Activated B cell treated with CpG ODN at 0.5 μM for 24 hours (primary cell): Measurements from ENCODE around the gene TSKU. TPM values are rescaled to one million over a fixed set of nuclear protein-coding genes. Genes with fewer than 3 reads are reported as not detected.

Source experiments
- ATAC-seq: fragments of 200-7000 bp; cut with Tn5 transposase; one replicate; pipeline ENCODE4 v1.10.0; 2021; ENCODE audit warnings: low read depth, mild to moderate bottlenecking, moderate library complexity
- CTCF ChIA-PET: fragments of 350-600 bp; sonication (Branson Sonifier 250); formaldehyde crosslinking; loops from one replicate; lab custom pipeline; 2021; ENCODE audit warnings: antibody characterized with exemption; lab: Charles Lee
- POLR2A ChIA-PET: fragments of 350-600 bp; sonication (Branson Sonifier 250); formaldehyde crosslinking; loops from one replicate; lab custom pipeline; 2021; ENCODE audit warnings: antibody characterized with exemption; lab: Charles Lee
- DNase-seq: peaks from one replicate; pipeline ENCODE4 v3.0.0; 2022
- H3K27ac Mint-ChIP-seq: one replicate; pipeline ENCODE4 v1.8.0; 2020; ENCODE audit warnings: mixed read lengths
- H3K27me3 Mint-ChIP-seq: one replicate; pipeline ENCODE4 v1.8.0; 2021; ENCODE audit warnings: mixed read lengths
- H3K36me3 Mint-ChIP-seq: one replicate; pipeline ENCODE4 v1.8.0; 2021; ENCODE audit warnings: low read depth, mixed read lengths
- H3K4me1 Mint-ChIP-seq: one replicate; pipeline ENCODE4 v1.8.0; 2021; ENCODE audit warnings: mixed read lengths
- H3K4me3 Mint-ChIP-seq: one replicate; pipeline ENCODE4 v1.8.0; 2020; ENCODE audit warnings: mild to moderate bottlenecking, mixed read lengths
- H3K9me3 Mint-ChIP-seq: one replicate; pipeline ENCODE4 v1.8.0; 2020; ENCODE audit warnings: mixed read lengths
- CTCF ChIP-seq: fragments of 200-600 bp; IDR thresholded peaks from one replicate; pipeline ENCODE4 v1.8.0; 2022; ENCODE audit warnings: antibody characterized with exemption, mild to moderate bottlenecking
- intact Hi-C: fragments of 100-400 bp; cut with micrococcal nuclease; formaldehyde crosslinking; loops from one replicate; pipeline ENCODE4 v1.15.1; 2024
- total RNA-seq: library from RNA; stranded (reverse); gene quantifications from 2 replicates; pipeline ENCODE4 v1.2.3, GENCODE V29; 2022

The TSKU gene
- total RNA-seq, 1 donor from 2014 or later = not detected

DNA sequence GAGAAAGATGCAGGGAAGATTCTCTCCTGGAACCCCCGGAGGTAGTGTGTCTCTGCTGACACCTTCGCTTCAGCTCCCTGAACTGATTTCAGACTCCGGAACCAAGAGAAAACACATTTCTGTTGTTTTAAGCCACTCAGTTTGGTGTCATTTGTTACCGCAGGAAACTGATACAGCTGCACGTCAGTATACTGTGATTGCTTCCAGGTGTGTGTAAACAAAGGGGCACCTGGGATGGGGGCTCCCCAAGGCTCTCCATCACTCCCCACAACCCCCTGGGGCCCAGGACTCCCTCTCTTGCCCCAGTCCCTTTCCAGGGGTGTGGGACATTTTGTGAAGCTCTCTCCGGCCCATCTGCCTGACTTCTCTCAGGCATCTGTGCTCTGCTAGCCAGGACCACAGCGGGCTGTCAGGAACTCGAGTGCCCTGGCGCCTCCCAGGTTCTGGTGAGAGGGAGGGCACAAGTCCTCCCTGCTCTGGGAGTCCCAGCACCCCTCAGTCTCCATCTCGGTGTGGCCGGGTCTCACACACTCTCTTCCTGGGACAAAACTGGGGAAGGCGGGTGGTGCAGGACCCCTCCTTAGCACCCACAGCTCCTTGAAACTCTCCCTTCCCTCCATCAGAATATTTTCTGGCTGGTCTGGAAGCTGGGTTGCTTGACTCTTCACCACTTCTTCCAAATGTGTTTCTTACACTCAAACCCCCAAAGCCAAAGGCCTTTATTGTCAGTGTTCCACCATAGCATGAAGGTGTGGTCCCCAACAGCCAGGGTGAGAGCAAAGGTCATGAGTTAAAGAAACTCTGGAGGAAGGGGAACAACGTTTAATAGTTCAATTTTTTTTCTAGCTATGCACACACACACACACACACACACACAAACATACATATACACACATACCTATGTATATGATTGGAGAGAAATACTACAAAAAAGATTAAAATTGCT, 35.0 kb upstream of the TSKU start:
- no peak overlapping the region for H3K27ac Mint-ChIP-seq
- no peak for TF ChIP-seq CTCF
- ChIA-PET CTCF (no interaction called here), POLR2A (no interaction called here)
- no peak for ATAC-seq
- no peak for DNase-seq
- no peaks in the 10 kb centered on the region for H3K9me3 Mint-ChIP-seq
- intact Hi-C loops = no loop called here
- H3K4me3 Mint-ChIP-seq = no peak overlapping the region
- peaks cover 8% of the 10 kb centered on the region for H3K27me3 Mint-ChIP-seq
- H3K36me3 Mint-ChIP-seq = no peaks in the 10 kb centered on the region
- H3K4me1 Mint-ChIP-seq = no peaks in the 10 kb centered on the region

- no peak for ATAC-seq
- ChIA-PET POLR2A (no interaction called here), CTCF (no interaction called here)
- Mint-ChIP-seq H3K27me3 (peaks cover 8% of the 10 kb centered on the region), H3K36me3 (no peaks in the 10 kb centered on the region), H3K4me3 (no peak overlapping the region), H3K9me3 (no peaks in the 10 kb centered on the region), H3K27ac (no peak overlapping the region), H3K4me1 (no peaks in the 10 kb centered on the region)
- no peak for TF ChIP-seq CTCF
- intact Hi-C loops = no loop called here
- DNase-seq = no peak
These were observed 34.2 kb upstream of the TSKU start for GRCh38 chr11:76748948-76749347.

GRCh38 chr11:76750067-76750466, 33.1 kb upstream of the TSKU start:
- Mint-ChIP-seq H3K27ac (no peak overlapping the region), H3K27me3 (peaks cover 8% of the 10 kb centered on the region), H3K36me3 (no peaks in the 10 kb centered on the region), H3K4me3 (no peak overlapping the region), H3K9me3 (no peaks in the 10 kb centered on the region), H3K4me1 (no peaks in the 10 kb centered on the region)
- TF ChIP-seq CTCF = no peak
- DNase-seq = no peak
- intact Hi-C loops = no loop called here
- CTCF ChIA-PET = no interaction called here
- no peak for ATAC-seq
- POLR2A ChIA-PET = no interaction called here

DNA sequence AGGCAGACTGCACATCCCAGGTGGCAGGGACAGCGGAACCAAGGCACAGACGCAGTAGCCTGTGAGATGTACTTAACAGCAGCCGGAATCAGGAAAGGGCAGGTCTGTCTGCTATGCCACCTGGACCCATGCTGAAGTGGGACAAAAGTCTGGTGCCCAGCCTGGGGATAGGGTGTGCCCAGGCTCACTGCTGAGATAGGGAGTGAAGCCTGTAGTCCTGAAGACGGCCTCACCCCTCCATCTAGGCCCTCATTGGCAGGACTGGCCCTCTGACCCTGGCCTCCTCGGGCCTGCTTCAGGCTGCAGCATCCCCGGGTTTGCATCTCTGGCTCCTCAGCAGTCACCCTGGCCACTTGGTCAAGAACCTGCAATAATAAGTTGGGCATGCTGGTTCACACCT, 32.4 kb upstream of the TSKU start:
- intact Hi-C loops = no loop called here
- POLR2A ChIA-PET = no interaction called here
- DNase-seq = no peak
- H3K9me3 Mint-ChIP-seq = no peaks in the 10 kb centered on the region
- H3K27me3 Mint-ChIP-seq = peaks cover 5% of the 10 kb centered on the region
- no peaks in the 10 kb centered on the region for H3K4me1 Mint-ChIP-seq
- TF ChIP-seq CTCF = no peak
- H3K27ac Mint-ChIP-seq = no peak overlapping the region
- H3K4me3 Mint-ChIP-seq = no peak overlapping the region
- no peak for ATAC-seq
- CTCF ChIA-PET = no interaction called here
- no peaks in the 10 kb centered on the region for H3K36me3 Mint-ChIP-seq

- DNase-seq (no peak), ATAC-seq (no peak)
- TF ChIP-seq CTCF = no peak
- H3K27me3 Mint-ChIP-seq = peaks cover 2% of the 10 kb centered on the region
- intact Hi-C loops = no loop called here
- H3K9me3 Mint-ChIP-seq = no peaks in the 10 kb centered on the region
- ChIA-PET POLR2A (no interaction called here), CTCF (no interaction called here)
- H3K4me1 Mint-ChIP-seq = no peaks in the 10 kb centered on the region
- no peak overlapping the region for H3K27ac Mint-ChIP-seq
- H3K4me3 Mint-ChIP-seq = no peak overlapping the region
- H3K36me3 Mint-ChIP-seq = no peaks in the 10 kb centered on the region
These were observed 30.6 kb upstream of the TSKU start for GRCh38 chr11:76752321-76753143.
